Medulla oblongata (tissue), 1 donor: ENCODE measurements around the gene UBTF.
A peak's percentile ranks its signal among the peaks of the same experiment; 100 is the strongest.
"Not testable (repeated sequence)": the region's sequence is repeated elsewhere in the genome, so short reads cannot be mapped to it uniquely, and the experiment has no call there.

ENCODE experiments used
- DNase-seq: peaks from one replicate; pipeline ENCODE4 v3.0.0-alpha.2; 2015; ENCODE audit errors: extremely low spot score

UBTF gene

GRCh38 chr17:44241106-44241624 lies 21.7 kb upstream of the UBTF start:
- peak; percentile 46 for DNase-seq

- DNase-seq = not testable (repeated sequence)
These were observed 18.4 kb upstream of the UBTF start for GRCh38 chr17:44237886-44238285.

- no peak for DNase-seq
These were observed 17.0 kb upstream of the UBTF start for GRCh38 chr17:44236444-44236991.

- no peak for DNase-seq
These were observed 16.1 kb upstream of the UBTF start for GRCh38 chr17:44235583-44235936.

GRCh38 chr17:44233582-44233981 lies 14.1 kb upstream of the UBTF start:
- DNase-seq = no peak

GRCh38 chr17:44232061-44232460 lies 12.6 kb upstream of the UBTF start:
- DNase-seq = no peak

GRCh38 chr17:44230140-44230539 lies 10.7 kb upstream of the UBTF start:
- no peak for DNase-seq

GRCh38 chr17:44229090-44229489 lies 9.6 kb upstream of the UBTF start:
- DNase-seq = no peak

GRCh38 chr17:44223541-44224071 lies 4.1 kb upstream of the UBTF start:
- DNase-seq = peak; percentile 34

- DNase-seq = peak; percentile 94
These were observed 2.8 kb upstream of the UBTF start for GRCh38 chr17:44222112-44222869.

GRCh38 chr17:44221862-44222111 lies 2.3 kb upstream of the UBTF start:
- DNase-seq = no peak

- peak; percentile 77 for DNase-seq
These were observed 1.8 kb upstream of the UBTF start for GRCh38 chr17:44221084-44221861.

- no peak for DNase-seq
These were observed 973 bp upstream of the UBTF start for GRCh38 chr17:44220213-44221083.

GRCh38 chr17:44219108-44219615 lies 313 bp downstream of the UBTF start:
- DNase-seq = peak; percentile 45

GRCh38 chr17:44218344-44219107 lies 949 bp downstream of the UBTF start:
- peak; percentile 95 for DNase-seq

- no peak for DNase-seq
These were observed 1.6 kb downstream of the UBTF start for GRCh38 chr17:44217738-44218343.

GRCh38 chr17:44216694-44217093 lies 2.8 kb downstream of the UBTF start:
- DNase-seq = no peak

GRCh38 chr17:44216173-44216572 lies 3.3 kb downstream of the UBTF start:
- no peak for DNase-seq

- no peak for DNase-seq
These were observed 4.6 kb downstream of the UBTF start for GRCh38 chr17:44214896-44215295.

- DNase-seq = no peak
These were observed 5.3 kb downstream of the UBTF start for GRCh38 chr17:44214230-44214494.
